ENCODE data around the gene TAF11L14.

TAF11L14 gene

DNA sequence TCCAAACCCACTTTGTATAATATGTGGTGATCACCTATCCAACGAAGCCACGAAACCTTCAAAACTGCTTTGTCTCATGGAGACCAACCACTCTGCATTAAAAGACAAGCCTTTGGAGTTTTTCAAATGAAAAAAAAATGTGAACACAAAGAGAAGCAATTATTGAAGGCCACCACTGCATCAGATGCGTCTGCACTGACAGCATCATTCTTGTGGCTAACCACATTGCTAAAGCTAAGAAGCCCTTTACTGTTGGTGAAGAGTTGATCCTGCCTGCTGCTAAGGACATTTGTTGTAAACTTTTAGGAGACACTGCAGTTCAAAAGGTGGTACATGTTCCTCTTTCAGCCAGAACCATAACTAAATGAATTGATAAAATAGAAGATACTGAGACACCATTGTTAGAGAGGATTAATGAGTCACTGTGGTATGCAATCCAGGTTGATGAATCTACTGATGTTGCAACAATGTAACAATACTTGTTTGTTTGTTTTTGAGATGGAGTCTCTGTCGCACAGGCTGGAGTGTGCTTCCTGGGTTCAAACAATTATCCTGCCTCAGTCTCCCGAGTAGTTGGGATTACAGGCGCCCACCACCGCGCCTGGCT lies 45.4 kb downstream of the TAF11L14 start:
- no peak for DNase-seq (ENCODE audit: low read depth)

GRCh38 chr5:17680737-17681136 lies 46.5 kb downstream of the TAF11L14 start:
- no peak for DNase-seq (ENCODE audit: low read depth)
